Measurements from ENCODE around the gene PCDH9.

Gene PCDH9

GRCh38 chr13:66364346-66364745 lies 865.8 kb downstream of the PCDH9 start:
- DNase-seq = no peak

- no peak for DNase-seq
These were observed 867.7 kb downstream of the PCDH9 start for GRCh38 chr13:66362485-66362884.

- DNase-seq = no peak
These were observed 870.1 kb downstream of the PCDH9 start for GRCh38 chr13:66359910-66360552.

- DNase-seq = no peak
These were observed 870.7 kb downstream of the PCDH9 start for GRCh38 chr13:66359393-66359792.

GRCh38 chr13:66358564-66358963 lies 871.6 kb downstream of the PCDH9 start:
- no peak for DNase-seq

GRCh38 chr13:66357463-66357862 lies 872.7 kb downstream of the PCDH9 start:
- DNase-seq = no peak

- no peak for DNase-seq
These were observed 875.0 kb downstream of the PCDH9 start for GRCh38 chr13:66354879-66355751.

- DNase-seq = no peak
These were observed 876.5 kb downstream of the PCDH9 start for GRCh38 chr13:66353664-66354063.

- DNase-seq = no peak
These were observed 880.2 kb downstream of the PCDH9 start for GRCh38 chr13:66349966-66350365.

- DNase-seq = no peak
These were observed 881.1 kb downstream of the PCDH9 start for GRCh38 chr13:66348745-66349690.

- no peak for DNase-seq
These were observed 882.5 kb downstream of the PCDH9 start for GRCh38 chr13:66347486-66348117.

GRCh38 chr13:66345971-66346370 lies 884.2 kb downstream of the PCDH9 start:
- DNase-seq = no peak

GRCh38 chr13:66345518-66345810 lies 884.7 kb downstream of the PCDH9 start:
- DNase-seq = no peak

- DNase-seq = no peak
These were observed 885.2 kb downstream of the PCDH9 start for GRCh38 chr13:66344805-66345517.

GRCh38 chr13:66343224-66343828 lies 886.8 kb downstream of the PCDH9 start:
- DNase-seq = no peak

- DNase-seq = no peak
These were observed 888.3 kb downstream of the PCDH9 start for GRCh38 chr13:66341635-66342377.

- DNase-seq = no peak
These were observed 890.9 kb downstream of the PCDH9 start for GRCh38 chr13:66339214-66339613.

- DNase-seq = no peak
These were observed 891.6 kb downstream of the PCDH9 start for GRCh38 chr13:66338542-66338941.

- DNase-seq = no peak
These were observed 894.5 kb downstream of the PCDH9 start for GRCh38 chr13:66335626-66336025.

- DNase-seq = peak in 2 of 4 experiments; percentile 1 to 19
These were observed 900.1 kb downstream of the PCDH9 start for GRCh38 chr13:66329988-66330451.

GRCh38 chr13:66328476-66328875 lies 901.7 kb downstream of the PCDH9 start:
- DNase-seq = no peak
